Smooth muscle cell (in vitro differentiated cells): Measurements from ENCODE around the gene SLC25A24. TPM values are rescaled to one million over a fixed set of nuclear protein-coding genes. Genes with fewer than 3 reads are reported as not detected.
"Not testable (repeated sequence)": the region's sequence is repeated elsewhere in the genome, so short reads cannot be mapped to it uniquely, and the experiment has no call there.

Experiments used
- DNase-seq: peaks from one replicate; lab custom pipeline; 2025; ENCODE audit not compliant: unreplicated experiment; lab: John Stamatoyannopoulos, UW
- H2AFZ ChIP-seq: fragments of 200-600 bp; sonication (generic); 2 replicates; pipeline ENCODE4 v1.6.0; 2016; ENCODE audit warnings: antibody characterized with exemption, low read depth, mild to moderate bottlenecking
- H3F3A ChIP-seq: fragments of 200-600 bp; sonication (generic); 2 replicates; pipeline ENCODE4 v1.6.0; 2017; ENCODE audit warnings: antibody characterized with exemption, low read depth
- H3K27ac ChIP-seq: fragments of 200-600 bp; sonication (generic); 2 replicates; pipeline ENCODE4 v1.5.1; 2016; ENCODE audit warnings: low read depth, mild to moderate bottlenecking
- H3K27me3 ChIP-seq: fragments of 200-600 bp; sonication (generic); 2 replicates; pipeline ENCODE4 v1.6.1; 2016; ENCODE audit warnings: low read depth, mild to moderate bottlenecking
- H3K36me3 ChIP-seq: fragments of 200-600 bp; sonication (generic); 2 replicates; pipeline ENCODE4 v1.5.1; 2016; ENCODE audit warnings: low read depth
- H3K4me1 ChIP-seq: fragments of 200-600 bp; sonication (generic); 2 replicates; pipeline ENCODE4 v1.5.1; 2016; ENCODE audit warnings: low read depth
- H3K4me2 ChIP-seq: fragments of 200-600 bp; sonication (generic); 2 replicates; pipeline ENCODE4 v1.6.0; 2016; ENCODE audit warnings: mild to moderate bottlenecking
- H3K4me3 ChIP-seq: fragments of 200-600 bp; sonication (generic); 2 replicates; pipeline ENCODE4 v1.5.1; 2016; ENCODE audit warnings: mild to moderate bottlenecking
- H3K79me2 ChIP-seq: fragments of 200-600 bp; sonication (generic); 2 replicates; pipeline ENCODE4 v1.6.0; 2016; ENCODE audit warnings: low read depth, mild to moderate bottlenecking
- H3K9ac ChIP-seq: fragments of 200-600 bp; sonication (generic); 2 replicates; pipeline ENCODE4 v1.6.0; 2016; ENCODE audit warnings: low read depth
- H3K9me3 ChIP-seq: fragments of 200-600 bp; sonication (generic); replicated peaks from 2 replicates; pipeline ENCODE4 v1.5.1; 2016; ENCODE audit warnings: low read depth
- H4K20me1 ChIP-seq: fragments of 200-600 bp; sonication (generic); 2 replicates; pipeline ENCODE4 v1.6.0; 2016; ENCODE audit warnings: low read depth
- WGBS: methylation state at CpG from one replicate; pipeline ENCODE4 v1.1.7; 2016; ENCODE audit warnings: low lambda C conversion rate; 5-methylcytosine and 5-hydroxymethylcytosine counted together
- polyA plus RNA-seq: library from polyadenylated mRNA; unstranded; fragments of >200 nt; fragmentation: Nextera tagmentation; extraction: Ambion mirVana; gene quantifications from 2 replicates; pipeline ENCODE4 v1.2.1, GENCODE V29; 2016
- total RNA-seq: library from RNA; depleted of rRNA; stranded (reverse); fragments of >200 nt; gene quantifications from 2 replicates; pipeline ENCODE4 v1.2.3, GENCODE V29; 2014
- TF ChIP-seq, protein P1 (sequence below): fragments of 200-600 bp; sonication (generic); IDR thresholded peaks from 2 replicates; pipeline ENCODE4 v1.5.1; 2017; ENCODE audit warnings: borderline replicate concordance, mild to moderate bottlenecking, antibody characterized with exemption; ENCODE audit not compliant: insufficient read depth, poor library complexity, severe bottlenecking

SLC25A24 gene
- total and polyA plus RNA-seq, 2 experiments from 2014 or later: 30.8 to 69.9 TPM

DNA sequence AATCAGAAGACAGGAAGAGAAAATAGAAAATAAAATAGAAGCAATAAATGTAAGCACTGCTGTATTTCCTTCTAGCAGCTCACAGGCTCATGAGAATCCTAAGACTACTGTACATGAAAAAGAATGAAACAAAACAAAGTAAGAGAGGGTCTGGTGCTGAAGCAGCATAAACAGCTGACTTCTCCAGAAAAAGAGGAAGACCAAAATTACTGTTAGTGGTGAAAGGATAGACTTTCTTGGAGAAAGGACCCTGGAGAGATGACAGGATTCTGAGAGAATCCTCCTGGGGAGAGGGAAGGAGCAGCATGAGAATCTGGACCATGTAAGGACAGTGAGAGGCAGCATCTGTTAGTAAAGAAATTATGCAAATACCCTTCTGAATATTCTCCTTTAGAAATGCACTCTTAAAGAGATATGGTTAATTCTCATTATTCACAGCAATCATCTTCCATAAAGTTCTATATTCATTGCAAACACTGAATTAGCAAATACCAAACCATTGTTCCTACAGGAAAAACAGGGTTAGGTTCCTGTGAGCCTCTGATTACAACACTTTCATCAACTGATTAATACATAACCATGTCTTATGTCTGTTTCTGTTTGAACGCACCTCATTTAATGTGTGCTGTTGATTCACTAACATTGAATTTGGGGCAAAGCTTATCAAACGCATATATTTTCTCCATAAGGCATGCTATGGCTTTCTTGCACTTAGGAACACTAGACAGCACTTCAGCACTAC lies 17.0 kb downstream of the SLC25A24 start:
- no peak overlapping the region for H2AFZ ChIP-seq
- H3K4me1 ChIP-seq: no peaks in the 10 kb centered on the region
- DNase-seq: no peak
- peaks cover 53% of the 10 kb centered on the region for H3K79me2 ChIP-seq
- no peak overlapping the region for H3K4me2 ChIP-seq
- WGBS: 47% methylated on average over 2 of the region's 2 CpGs
- TF ChIP-seq, protein P1, sequence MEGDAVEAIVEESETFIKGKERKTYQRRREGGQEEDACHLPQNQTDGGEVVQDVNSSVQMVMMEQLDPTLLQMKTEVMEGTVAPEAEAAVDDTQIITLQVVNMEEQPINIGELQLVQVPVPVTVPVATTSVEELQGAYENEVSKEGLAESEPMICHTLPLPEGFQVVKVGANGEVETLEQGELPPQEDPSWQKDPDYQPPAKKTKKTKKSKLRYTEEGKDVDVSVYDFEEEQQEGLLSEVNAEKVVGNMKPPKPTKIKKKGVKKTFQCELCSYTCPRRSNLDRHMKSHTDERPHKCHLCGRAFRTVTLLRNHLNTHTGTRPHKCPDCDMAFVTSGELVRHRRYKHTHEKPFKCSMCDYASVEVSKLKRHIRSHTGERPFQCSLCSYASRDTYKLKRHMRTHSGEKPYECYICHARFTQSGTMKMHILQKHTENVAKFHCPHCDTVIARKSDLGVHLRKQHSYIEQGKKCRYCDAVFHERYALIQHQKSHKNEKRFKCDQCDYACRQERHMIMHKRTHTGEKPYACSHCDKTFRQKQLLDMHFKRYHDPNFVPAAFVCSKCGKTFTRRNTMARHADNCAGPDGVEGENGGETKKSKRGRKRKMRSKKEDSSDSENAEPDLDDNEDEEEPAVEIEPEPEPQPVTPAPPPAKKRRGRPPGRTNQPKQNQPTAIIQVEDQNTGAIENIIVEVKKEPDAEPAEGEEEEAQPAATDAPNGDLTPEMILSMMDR: no peak
- no peak overlapping the region for H3K27ac ChIP-seq
- H3K4me3 ChIP-seq: no peak overlapping the region
- H4K20me1 ChIP-seq: peaks cover 37% of the 10 kb centered on the region
- no peaks in the 10 kb centered on the region for H3K27me3 ChIP-seq
- H3K9ac ChIP-seq: no peak overlapping the region
- H3K36me3 ChIP-seq: peaks cover 33% of the 10 kb centered on the region
- H3F3A ChIP-seq: no peaks in the 10 kb centered on the region
- no peaks in the 10 kb centered on the region for H3K9me3 ChIP-seq

DNA sequence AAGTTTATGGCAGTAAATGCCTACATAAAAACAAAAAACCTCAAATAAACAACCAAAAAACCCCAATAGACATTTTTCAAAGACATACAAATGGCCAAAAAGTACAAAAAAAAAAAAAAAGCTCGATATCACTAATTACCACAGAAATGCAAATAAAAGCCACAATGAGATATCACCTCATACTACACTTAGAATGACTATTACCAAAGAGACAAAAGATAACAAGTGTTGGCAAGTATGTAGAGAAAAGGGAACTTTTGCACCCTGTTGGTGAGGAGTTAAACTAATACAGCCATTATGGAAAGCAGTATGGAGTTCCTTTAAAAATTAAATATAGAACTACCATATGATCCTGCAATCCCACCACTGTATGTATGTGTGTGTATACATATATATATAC lies 21.1 kb downstream of the SLC25A24 start:
- 100% methylated on average over 1 of the region's 1 CpG for WGBS
- Histone ChIP-seq H3K9ac (no peak overlapping the region), H2AFZ (no peak overlapping the region), H3K27ac (no peak overlapping the region), H3K4me2 (no peak overlapping the region), H3K4me3 (no peak overlapping the region), H3K4me1 (no peaks in the 10 kb centered on the region), H3K27me3 (no peaks in the 10 kb centered on the region), H3K79me2 (peaks cover 49% of the 10 kb centered on the region), H3K36me3 (peaks cover 26% of the 10 kb centered on the region), H3F3A (no peaks in the 10 kb centered on the region), H3K9me3 (peaks cover 1% of the 10 kb centered on the region), H4K20me1 (peaks cover 10% of the 10 kb centered on the region)
- no peak for DNase-seq
- TF ChIP-seq, protein P1: no peak

DNA sequence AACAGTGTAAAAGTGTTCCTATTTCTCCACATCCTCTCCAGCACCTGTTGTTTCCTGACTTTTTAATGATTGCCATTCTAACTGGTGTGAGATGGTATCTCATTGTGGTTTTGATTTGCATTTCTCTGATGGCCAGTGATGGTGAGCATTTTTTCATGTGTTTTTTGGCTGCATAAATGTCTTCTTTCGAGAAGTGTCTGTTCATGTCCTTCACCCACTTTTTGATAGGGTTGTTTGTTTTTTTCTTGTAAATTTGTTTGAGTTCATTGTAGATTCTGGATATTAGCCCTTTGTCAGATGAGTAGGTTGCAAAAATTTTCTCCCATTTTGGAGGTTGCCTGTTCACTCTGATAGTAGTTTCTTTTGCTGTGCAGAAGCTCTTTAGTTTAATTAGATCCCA lies 37.7 kb downstream of the SLC25A24 start:
- H3K4me1 ChIP-seq, H3K27ac ChIP-seq, H3K27me3 ChIP-seq, H3K36me3 ChIP-seq, H3K4me2 ChIP-seq, H3K4me3 ChIP-seq, H2AFZ ChIP-seq, H4K20me1 ChIP-seq, H3F3A ChIP-seq, H3K79me2 ChIP-seq, H3K9me3 ChIP-seq, DNase-seq, H3K9ac ChIP-seq: not testable (repeated sequence)
- WGBS: no CpG with 5 or more reads among the region's 1 CpG

DNA sequence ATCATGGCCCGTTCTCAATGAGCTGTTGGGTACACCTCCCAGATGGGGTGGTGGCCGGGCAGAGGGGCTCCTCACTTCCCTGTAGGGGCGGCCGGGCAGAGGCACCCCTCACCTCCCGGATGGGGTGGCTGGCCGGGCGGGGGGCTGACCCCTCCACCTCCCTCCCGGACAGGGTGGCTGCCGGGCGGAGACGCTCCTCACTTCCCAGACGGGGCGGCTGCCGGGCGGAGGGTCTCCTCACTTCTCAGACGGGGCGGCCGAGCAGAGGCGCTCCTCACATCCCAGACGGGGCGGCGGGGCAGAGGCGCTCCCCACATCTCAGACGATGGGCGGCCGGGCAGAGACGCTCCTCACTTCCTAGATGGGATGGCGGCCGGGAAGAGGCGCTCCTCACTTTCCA lies 40.2 kb downstream of the SLC25A24 start:
- H2AFZ ChIP-seq, H3K9me3 ChIP-seq, H3K4me1 ChIP-seq, H3K36me3 ChIP-seq, H3K4me2 ChIP-seq, H3K4me3 ChIP-seq, H3K27me3 ChIP-seq, H4K20me1 ChIP-seq, DNase-seq, H3K27ac ChIP-seq, H3F3A ChIP-seq, H3K79me2 ChIP-seq, H3K9ac ChIP-seq: not testable (repeated sequence)
- WGBS: 98% methylated on average over 12 of the region's 30 CpGs
